GM23248 (cell line): ENCODE measurements around the gene HSPA1L.

Source experiments
- EZH2 ChIP-seq: fragments of 200-600 bp; sonication (generic); IDR thresholded peaks from 2 replicates; pipeline ENCODE4 v1.6.1; 2018; ENCODE audit warnings: antibody characterized with exemption, mild to moderate bottlenecking; ENCODE audit not compliant: insufficient read depth, poor library complexity, severe bottlenecking
- EZH2phosphoT487 ChIP-seq: fragments of 200-600 bp; sonication (generic); IDR thresholded peaks from 2 replicates; pipeline ENCODE4 v1.6.1; 2018; ENCODE audit warnings: antibody characterized with exemption, moderate library complexity, mild to moderate bottlenecking, low read depth; ENCODE audit not compliant: insufficient read depth

- TF ChIP-seq EZH2phosphoT487 (no peak), EZH2 (no peak)
Observed at GRCh38 chr6:31858707-31859106, 43.6 kb upstream of the HSPA1L start.
